Activated CD4-positive, alpha-beta T cell treated with anti-CD3 and anti-CD28 coated beads, Interleukin-2, amount 50 U/mL, for 48 hours (primary cell): ENCODE results near the gene SOX5.
"Not testable (repeated sequence)": the region's sequence is repeated elsewhere in the genome, so short reads cannot be mapped to it uniquely, and the experiment has no call there.

Experiments used
- DNase-seq, 2 experiments: peaks; one replicate each; pipeline ENCODE4 v3.0.0-alpha.2; 2020

Gene SOX5

DNA sequence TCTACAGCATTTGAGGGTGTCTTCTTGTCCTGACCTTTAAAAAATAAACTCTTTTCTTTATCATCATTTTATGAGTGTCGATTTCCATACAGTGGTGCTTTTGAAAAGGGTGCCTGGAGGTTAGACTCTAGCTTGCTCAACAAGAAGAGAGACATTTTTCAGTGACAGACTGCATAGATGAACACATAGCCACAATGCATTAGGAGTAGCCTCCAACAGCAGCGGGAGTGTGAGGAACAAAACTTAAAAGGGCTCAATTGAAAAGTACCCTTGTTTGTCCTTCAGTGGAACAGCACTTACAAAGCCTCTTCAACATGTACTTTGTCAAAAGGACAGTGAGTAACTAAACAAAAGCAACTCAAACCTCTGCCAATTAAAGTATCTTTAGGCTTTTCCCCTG is 119.3 kb downstream of the SOX5 start:
- DNase-seq, result no peak

DNA sequence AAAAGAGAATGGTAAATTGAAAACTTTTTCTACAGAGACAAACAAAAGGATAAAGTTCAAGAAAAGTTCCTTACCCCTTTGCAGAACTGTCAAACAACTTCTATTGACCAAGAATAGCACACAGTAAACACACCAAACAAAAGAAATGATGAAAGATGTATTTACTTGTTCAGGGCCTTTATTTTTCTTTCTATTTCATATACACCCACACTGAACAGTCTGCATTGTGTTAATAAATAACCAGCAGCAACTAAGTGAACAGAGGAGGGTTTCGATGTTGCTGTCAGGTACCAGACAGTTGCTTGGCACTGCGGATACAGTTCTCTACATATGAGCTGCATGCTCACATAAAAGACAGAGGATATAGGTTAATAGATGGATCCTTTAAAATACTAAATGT is 122.1 kb downstream of the SOX5 start:
- DNase-seq, result no peak

DNA sequence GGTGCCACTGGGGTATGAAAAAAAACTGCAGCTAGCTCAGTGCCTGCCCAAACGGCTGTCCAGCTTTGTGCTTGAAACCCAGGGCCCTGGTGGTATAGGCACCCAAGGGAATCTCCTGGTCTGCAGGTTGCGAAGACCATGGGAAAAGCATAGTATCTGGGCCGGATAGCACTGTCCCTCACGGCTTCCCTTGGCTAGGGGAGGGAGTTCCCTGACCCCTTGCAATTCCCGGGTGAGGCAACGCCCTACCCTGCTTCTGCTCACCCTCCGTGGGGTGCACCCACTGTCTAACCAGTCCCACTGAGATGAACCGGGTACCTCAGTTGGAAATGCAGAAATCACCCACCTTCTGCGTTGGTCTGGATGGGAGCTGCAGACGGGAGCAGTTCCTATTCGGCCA is 124.3 kb downstream of the SOX5 start:
- not testable (repeated sequence) for DNase-seq

DNA sequence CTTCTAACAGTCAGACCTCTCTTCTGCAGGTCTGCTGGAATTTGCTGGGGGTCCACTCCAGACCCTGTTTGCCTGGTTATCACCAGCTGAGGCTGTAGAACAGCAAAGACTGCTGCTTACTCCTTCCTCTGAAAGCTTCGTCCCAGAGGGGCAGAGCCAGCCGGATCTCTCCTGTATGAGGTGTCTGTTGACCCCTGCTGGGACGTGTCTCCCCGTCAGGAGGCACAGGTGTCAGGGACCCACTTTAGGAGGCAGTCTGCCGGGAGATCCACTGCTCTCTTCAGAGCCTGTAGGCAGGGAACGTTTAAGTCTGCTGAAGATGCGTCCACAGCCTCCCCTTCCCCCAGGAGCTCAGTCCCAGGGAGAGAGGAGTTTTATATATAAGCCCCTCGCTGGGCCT is 125.1 kb downstream of the SOX5 start:
- no peak for DNase-seq

DNA sequence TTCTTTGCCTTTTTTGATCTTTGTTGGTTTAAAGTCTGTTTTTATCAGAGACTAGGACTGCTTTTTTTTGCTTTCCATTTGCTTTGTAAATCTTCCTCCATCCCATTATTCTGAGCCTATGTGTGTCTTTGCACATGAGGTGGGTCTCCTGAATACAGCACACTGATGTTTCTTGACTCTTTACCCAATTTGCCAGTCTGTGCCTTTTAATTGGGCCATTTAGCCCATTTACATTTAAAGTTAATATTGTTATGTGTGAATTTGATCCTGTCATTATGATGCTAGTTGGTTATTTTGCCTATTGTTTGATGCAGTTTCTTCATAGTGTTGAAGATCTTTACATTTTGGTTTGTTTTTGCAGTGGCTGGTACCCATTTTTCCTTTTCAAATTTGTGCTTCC is 126.6 kb downstream of the SOX5 start:
- DNase-seq, result not testable (repeated sequence)

DNA sequence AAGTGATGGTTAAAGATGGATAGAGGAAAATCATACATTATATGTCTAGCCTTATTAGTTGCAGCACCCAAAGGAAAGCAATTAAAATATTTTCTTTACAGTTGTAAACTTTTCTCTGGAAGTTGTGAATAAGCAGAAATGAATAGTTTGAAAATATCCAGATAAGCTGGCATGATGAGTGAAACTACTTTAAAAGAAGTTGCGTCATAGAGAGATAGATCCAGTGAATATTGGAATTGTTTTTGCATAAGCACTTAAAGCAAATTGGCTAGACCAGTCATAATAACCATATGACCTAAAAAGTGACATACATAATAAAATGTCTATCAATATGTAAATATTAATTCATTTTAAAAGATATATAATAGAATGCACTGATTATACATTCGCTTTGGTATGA is 132.1 kb downstream of the SOX5 start:
- DNase-seq, result no peak

DNA sequence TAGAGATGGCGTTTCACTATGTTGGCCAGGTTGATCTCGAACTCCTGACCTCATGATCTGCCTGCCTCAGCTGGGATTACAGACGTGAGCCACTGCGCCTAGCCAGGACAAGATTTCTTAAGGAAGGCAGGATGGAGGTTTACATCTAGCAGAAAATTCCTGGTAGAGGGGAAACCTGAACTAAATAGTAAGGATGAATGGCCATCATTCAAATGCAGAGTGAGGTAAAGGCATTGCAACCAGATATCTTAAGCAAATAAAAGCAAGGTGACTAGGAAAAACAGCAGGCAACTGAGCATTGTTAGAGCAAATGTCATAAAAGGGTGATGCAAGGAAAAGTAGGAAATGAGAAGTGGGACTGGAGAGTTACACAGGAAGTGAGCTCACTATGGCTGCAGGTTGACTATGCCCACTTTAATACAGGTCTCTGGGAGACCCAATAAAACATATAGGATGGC is 133.0 kb downstream of the SOX5 start:
- DNase-seq, result no peak

DNA sequence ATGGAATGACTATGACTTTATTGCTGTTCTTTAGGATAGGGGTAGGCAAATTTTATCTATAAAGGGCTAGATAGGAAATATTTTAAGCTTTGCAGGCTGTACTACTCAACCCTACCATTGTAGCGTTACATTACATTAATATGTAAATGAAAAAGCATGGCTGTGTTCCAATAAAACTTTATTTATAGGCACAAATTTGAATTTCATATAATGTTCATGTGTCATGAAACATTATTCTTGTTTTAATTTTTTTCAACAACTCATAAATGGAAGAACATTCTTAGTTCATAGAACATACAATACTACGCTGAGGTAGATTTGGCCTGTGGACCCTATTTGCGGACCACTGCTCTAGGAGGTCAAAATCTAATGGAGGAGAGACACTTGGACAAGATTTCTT is 133.7 kb downstream of the SOX5 start:
- DNase-seq, result no peak

DNA sequence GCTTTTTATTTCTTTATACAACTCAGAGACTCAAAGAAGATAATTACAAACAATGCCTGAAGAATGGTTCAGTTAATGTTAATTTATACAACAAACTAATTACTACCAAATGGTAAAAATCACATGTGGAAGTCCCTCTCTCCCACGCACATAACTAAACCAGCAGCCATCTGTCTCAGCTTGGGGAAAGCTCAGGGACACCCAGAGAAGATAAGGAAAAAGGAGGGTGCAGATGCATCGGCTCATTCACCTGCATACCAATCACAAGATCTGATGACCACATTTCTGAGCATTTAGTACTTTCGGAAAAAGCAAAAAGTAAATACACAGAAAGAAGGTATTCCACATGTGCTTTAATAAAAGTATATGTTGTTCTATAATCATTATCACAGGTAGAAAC is 136.3 kb downstream of the SOX5 start:
- no peak for DNase-seq

DNA sequence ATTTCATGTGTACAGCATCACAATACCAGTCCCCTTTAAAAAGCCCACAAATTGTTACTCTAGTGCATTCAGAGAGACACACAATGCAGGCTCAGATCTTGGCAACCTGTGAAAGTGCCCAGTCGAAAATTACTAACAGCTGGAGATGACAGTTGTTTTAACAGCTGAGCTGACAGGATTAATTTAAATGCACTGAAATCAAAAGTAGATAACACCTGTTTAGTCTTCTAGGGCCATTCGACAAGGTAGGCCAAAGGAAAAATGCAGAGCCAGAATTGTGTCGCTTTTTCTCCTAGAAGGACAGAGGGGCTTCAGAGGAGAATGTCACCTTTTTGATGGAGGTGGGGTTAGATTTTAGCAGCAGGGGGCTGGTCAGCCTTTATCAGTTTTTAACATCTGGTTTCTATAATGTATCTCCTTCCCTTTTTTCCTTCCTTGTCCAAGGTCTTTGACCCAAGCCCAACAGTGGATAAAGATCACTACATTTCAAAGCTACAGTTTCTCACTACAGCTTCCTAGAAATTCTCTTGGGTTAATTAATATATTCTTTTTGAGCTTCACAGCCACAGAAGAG is 139.1 kb downstream of the SOX5 start:
- no peak for DNase-seq

DNA sequence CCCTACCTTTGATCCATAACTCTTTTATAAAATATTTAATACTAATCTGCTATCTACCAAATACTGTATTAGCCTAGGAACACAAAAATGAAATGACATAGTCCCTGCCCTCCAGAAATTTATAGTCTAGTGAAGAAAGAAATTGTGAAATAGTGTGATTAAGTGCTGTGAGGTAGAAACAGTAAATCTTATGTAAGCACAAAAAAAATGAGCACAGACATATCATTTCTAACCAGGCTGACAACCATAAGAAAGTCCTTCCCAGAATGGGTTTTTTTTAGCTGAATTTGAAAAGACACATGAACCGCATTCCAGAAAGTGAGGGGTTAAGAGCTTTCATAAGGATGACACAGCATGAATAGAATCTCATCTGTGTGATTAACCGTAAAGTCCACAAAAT is 145.9 kb downstream of the SOX5 start:
- DNase-seq, result no peak

DNA sequence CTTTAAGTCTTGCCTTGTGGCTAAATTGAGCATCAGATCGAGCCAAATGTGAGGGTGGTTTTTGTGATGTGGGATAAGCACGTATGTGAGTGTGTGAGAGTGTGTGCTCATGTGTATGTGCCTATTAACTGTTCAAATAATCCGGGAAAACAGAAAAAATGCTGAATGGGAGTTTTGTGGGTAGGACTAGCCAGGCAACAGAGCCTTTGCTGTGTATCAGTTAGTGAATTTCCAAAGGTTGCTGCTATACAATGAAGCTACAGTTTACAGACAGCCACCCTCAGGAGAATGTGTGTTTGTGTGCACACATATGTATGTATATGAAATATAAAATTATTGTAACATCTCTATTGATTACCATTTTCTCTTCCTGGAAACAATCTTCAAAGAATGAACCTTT is 154.0 kb downstream of the SOX5 start:
- no peak for DNase-seq

DNA sequence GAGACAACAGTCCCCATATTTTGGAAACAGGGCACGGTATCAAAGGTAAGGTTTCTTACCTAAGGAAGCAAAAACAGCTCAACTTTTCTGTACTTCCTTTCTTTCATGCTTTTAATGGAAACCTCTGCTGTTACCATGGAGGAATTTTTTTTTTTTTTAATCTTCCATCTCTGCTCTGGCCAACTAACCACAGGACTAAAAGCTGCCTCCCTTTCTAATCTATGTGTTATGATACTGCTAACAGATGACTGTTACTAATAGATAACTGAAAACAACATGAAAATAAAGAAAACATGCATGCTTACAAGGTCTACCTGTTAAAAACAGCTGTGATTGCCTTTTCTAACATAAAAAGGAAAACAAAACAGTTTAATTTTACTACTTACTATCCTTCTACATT is 168.4 kb downstream of the SOX5 start:
- DNase-seq, result no peak

DNA sequence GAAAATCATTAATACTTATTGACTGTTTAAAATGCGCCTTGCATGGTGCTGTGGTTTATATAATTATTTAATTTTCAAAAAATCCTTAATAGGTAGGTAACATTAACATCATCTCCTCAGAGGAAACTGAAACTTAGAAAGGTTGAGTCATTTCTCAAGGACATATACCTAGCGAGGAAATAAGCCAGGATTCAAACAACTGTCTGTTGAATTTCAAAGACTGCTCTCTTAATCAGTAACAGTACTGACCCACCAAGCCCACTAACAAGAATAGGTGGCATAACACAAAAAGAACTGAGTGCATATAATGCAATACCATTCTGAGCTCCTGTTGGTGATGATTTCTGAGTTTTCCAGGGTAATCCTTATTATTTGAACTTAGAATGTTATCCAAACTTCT is 174.3 kb downstream of the SOX5 start:
- no peak for DNase-seq

DNA sequence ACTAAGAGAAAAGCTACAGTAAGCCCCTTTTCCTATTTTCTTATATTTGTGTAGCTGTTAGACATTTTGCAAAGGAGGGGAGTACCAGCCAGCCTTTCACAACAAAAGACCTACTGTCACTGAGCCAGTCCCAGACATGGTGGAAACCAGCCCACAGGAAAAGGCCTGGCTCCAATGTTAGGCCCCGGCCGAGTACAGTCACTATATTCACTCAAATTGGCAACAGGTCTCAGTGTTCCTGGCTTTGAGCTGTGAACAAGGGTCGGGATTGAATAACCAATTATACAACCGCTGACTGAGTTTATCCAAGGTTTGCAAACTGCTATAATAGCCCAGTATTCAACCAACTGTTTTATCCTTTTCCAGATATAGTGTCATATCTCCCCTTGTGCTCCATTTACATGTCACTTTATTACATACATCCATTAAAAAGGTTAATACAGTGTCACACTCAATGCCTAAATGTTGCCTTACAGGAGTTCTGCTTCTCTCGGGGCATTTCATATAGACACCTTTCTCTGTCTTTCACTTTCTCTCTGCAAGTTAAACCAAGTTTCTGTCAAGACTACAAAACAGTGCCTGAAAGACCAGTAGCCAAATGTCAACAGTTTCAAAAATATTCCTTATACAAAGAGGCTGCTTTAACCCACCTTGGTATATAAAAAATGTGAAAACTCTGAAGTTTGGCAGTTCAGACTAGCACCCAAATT is 178.1 kb downstream of the SOX5 start:
- no peak for DNase-seq

DNA sequence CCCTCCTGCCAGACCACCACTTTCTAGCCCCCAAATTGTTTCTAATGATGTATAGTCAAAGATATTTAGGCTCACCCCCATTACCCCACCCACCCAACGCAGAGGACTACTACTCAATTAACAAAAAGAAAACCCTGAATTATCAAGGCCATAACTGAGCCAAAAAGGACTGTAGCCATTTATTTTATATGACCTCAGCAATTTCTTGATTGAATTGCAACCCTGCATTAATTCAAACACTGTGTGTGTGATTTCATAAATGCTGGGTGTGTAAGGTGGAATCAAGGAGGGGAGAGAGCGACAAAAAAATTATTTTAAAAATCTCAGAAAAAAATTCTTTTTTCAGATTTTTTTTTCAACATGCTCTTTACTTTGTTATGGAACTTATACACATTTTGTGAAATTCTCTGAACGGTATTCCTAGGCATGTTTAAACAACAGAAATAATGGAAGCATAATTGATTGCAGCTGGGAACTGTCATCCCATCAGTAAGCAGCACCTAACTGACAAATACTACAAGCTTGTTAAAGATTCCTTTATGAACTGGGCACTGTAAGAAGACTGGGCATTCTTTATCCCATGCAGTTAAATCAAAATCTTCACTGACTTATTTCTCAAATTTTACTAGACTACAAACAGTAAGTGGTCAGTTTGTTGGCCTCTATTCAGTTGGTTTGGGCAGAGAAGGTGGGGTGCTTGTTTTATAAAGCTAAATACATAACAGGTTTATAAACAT is 179.1 kb downstream of the SOX5 start:
- no peak for DNase-seq

DNA sequence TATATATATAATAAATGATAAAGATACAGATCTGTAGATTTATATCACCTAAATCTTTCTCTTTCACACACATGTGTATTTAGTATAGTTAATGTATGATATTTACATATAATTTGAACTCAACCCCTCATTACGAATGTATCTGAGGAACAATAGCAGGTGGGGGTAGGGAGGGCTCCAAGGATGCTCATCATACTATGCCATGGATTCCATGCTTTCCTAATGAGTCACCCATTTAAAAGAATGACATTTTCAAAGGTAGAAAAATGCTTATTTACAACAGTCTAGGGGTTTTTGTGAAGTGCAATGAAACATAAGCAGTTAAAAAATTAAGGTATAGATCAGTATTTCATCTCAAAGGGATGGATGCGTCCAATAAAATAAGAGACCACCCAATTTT is 181.6 kb downstream of the SOX5 start:
- DNase-seq, result no peak

DNA sequence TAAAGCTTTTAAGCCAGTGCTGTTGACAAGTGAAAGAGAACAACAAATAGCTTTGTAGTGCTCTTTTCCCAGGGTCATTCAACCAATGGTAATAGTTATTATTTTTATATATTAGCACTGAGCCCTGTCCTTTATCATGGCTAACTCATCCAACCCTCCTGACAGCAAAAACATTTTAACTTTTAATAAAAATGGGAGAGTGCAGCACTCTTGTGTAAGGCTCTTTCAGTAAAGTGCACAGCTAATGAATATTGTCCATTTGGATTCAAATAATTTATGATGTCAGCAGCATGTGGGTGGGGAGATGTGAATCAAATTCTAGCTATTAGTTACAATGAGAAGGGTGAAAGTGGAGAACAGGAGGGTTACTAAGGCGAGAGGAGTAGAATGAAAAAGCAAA is 185.7 kb downstream of the SOX5 start:
- DNase-seq, result no peak

DNA sequence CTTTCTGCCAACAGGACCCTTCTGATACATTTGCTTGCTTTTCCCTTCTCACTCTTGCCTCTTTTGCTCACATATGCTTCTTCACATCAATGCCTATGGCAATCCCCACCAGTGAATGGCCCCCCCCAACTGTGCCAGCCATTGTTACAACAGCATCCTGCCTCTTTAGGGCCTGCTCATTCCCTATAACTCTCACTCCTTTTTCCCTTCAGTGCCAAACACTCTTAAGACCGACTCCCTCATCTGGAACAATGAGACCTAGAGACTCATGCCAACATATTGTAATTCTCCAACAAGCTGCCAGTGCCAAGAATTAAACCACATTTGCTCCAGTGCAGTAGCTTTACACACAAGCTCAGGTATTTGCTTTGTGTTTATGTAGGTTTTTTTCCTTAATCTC is 189.0 kb downstream of the SOX5 start:
- DNase-seq, result no peak

DNA sequence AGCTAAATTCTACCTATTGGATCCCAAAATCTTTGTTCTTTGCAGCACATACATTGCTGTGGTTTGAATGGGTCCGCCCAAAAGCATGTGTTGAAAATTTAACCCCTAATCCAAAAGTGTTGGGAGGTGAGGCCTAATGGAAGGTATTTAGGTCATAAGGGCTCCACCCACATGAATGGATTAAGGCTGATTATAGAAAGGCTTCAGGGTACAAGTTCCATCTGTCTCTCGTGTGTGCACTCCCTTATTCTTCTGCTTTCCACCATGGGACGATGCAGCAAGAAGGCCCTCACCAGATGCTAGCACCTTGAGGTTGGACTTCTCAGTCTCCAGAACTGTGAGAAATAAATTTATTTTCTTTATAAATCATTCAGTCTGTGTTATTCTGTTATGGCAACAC is 190.9 kb downstream of the SOX5 start:
- no peak for DNase-seq

DNA sequence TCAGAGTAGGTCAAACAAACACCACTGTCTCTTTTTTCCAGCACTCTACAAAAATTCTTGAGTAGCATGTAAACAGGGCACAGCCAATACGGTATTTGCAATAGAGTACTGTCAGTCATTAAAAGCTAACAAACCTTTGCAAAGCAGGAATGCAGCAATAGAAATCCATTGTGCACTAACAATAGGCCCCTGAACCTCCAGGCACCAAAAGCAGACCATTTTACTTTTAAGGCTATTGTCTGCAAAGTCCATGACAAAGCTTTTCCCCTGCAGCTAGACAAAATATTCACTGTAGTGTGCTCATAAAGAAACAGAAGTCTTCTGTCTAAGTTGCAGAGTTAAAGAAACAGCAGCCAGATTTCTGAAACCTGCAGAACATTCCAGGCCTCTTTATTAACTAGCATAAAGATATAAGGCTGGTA is 191.9 kb downstream of the SOX5 start:
- DNase-seq, result no peak

DNA sequence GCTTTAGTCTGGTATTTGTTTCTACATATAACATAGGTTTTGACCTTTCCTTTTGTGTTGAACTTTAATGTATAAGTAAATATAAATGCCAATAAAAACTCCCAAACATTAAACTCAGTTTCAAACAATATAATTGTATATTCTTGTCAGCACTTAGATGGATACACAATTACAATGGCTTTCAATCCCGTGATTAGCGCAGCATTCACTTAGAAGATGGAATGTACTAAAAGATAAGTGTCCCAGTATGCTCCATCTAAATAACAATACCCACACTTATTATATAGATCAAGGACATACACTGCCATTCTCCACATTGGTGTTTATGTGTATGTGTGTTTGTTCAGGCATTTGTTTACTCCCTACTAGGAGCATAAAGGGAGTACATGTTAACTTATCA is 193.1 kb downstream of the SOX5 start:
- no peak for DNase-seq

DNA sequence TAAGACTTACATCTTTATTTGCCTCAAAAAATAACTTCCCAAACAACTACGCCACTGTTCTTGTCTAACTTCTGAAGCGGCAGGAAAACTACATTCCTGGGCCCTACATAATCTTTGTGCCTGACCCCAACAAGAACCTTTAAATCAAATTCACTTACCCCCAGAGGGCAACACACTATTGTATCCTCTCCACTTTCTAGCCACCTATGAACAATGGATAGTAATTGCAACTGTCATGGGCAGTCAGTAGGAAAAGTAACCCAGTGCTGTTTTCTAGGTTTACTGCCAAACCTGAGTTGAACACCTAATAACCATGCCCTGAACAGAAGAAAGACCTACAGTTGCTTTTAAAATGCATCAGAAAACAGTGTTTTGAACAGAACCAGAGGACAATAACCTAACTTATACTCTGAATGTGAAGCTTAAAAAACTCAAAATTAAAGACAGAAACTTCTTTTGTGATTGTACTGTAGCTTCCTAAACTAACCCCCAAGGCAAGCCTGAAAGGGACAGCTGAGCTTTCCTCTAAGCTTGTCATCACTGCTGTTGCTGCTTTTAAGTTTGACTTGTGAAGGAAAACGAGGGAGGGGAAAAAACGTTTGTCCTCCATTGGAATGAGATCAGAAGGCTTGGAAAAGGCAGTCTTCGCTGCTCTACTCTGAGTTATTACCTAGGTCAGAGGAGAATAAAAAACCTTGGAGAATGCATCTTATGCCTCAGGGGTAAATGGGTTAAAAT is 195.7 kb downstream of the SOX5 start:
- DNase-seq, result no peak

DNA sequence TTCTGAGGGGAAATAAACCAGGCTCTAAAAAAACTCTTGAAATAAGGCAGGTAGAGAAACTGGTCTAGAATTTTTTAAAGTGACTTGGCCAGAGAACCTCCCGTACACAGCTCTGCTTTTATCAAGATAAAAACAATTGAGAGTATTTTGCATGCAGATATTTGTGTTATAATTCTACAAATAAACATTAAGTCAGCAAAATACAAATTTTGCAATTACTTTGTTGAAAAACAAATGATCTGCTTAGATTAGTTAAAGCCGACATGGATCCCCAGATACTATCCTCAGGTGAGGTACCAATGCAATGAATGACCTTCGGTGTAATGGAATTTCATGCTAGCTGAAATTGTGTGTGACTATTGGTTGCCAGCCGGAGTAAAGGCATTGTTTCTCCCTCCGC is 197.2 kb downstream of the SOX5 start:
- no peak for DNase-seq
